ENCODE results near the gene GLIPR2. TPM values are rescaled to one million over a fixed set of nuclear protein-coding genes. Genes with fewer than 3 reads are reported as not detected.

The GLIPR2 gene
- total and polyA plus RNA-seq, 2 experiments from 2014 or later = 5.1 to 5.7 TPM

- TF ChIP-seq ZNF462 (CRISPR knock-in tag; IDR thresholded peaks at IDR 0.05) = no peak
- TF ChIP-seq EZH2 (IDR thresholded peaks at IDR 0.05; ENCODE audit: low read depth, unreplicated experiment) = no peak
- TF ChIP-seq NANOG (IDR thresholded peaks at IDR 0.05; ENCODE audit: borderline replicate concordance) = no peak
Measured at GRCh38 chr9:36163786-36164170, 27.2 kb downstream of the GLIPR2 start (continued).

GRCh38 chr9:36164372-36164771 is 27.8 kb downstream of the GLIPR2 start:
- H3K27me3 ChIP-seq (ENCODE audit: insufficient read depth) = no peaks in the 10 kb centered on the region
- peaks cover 46% of the 10 kb centered on the region for H3K4me1 Mint-ChIP-seq
- H3K4me3 Mint-ChIP-seq = no peak overlapping the region; the same call in 2 of the 3 replicates
- peaks cover 3% of the 10 kb centered on the region; the same call in 1 of the 2 replicates for H3K9me2 ChIP-seq (ENCODE audit: insufficient read depth)
- H3F3A ChIP-seq (replicated peaks; ENCODE audit: low read depth) = peaks cover 7% of the 10 kb centered on the region; the same call in 1 of the 2 replicates
- H3K4me1 ChIP-seq (ENCODE audit: insufficient read depth) = peaks cover 27% of the 10 kb centered on the region
- ATAC-seq (no peak), DNase-seq (ENCODE audit: low spot score) (no peak)
- H3K36me3 ChIP-seq (ENCODE audit: insufficient read depth) = no peaks in the 10 kb centered on the region
- no peak overlapping the region for H3K4me3 ChIP-seq
- no peak for TF ChIP-seq ZNF331 (CRISPR knock-in tag; IDR thresholded peaks at IDR 0.05; ENCODE audit: low read depth)
- no peak for TF ChIP-seq JUNB (IDR thresholded peaks at IDR 0.05; ENCODE audit: unreplicated experiment)
- no peak for TF ChIP-seq STAT1 (IDR thresholded peaks at IDR 0.05; ENCODE audit: unreplicated experiment)
- TF ChIP-seq CREB1 (CRISPR knock-in tag; IDR thresholded peaks at IDR 0.05; ENCODE audit: low read depth) = no peak
- no peak for TF ChIP-seq REST (IDR thresholded peaks at IDR 0.05; ENCODE audit: unreplicated experiment)
- TF ChIP-seq CTCF (conservative IDR thresholded peaks at IDR 0.05; ENCODE audit: low read depth in 2 of 2) = no peak
- H3K9me3 Mint-ChIP-seq = no peaks in the 10 kb centered on the region; the same call in none of the 3 replicates
- H3K27ac ChIP-seq (ENCODE audit: low read depth) = peak overlapping the region; percentile 88; the same call in 1 of the 2 replicates
- 0 out of 2 replicates have a peak overlapping the region, but pooled peaks have one; percentile 32 for H3K4me2 ChIP-seq
- no peaks in the 10 kb centered on the region for H4K20me1 ChIP-seq (replicated peaks; ENCODE audit: insufficient read depth)
- H3K27me3 Mint-ChIP-seq (ENCODE audit: insufficient read depth, low read depth, poor library complexity) = peaks cover 23% of the 10 kb centered on the region
- no peaks in the 10 kb centered on the region for H3K79me2 ChIP-seq (replicated peaks; ENCODE audit: insufficient read depth)
- H2AFZ ChIP-seq = peak overlapping the region; percentile 38; the same call in 1 of the 2 replicates
- H3K27ac Mint-ChIP-seq = no peak overlapping the region
- peaks cover 6% of the 10 kb centered on the region; the same call in 2 of the 3 replicates for H3K36me3 Mint-ChIP-seq (ENCODE audit: low read depth)

Data from GM23338 (cell line).